SH-SY5Y (cell line): ENCODE measurements around the gene RNU7-1.

Source experiments
- GATA2 ChIP-seq: IDR thresholded peaks from 2 replicates; pipeline ENCODE4 v1.6.1; 2011; ENCODE audit warnings: mild to moderate bottlenecking, low read depth, low read length
- GATA3 ChIP-seq: IDR thresholded peaks from 2 replicates; pipeline ENCODE4 v1.6.1; 2011; ENCODE audit warnings: low read depth, mild to moderate bottlenecking, low read length, moderate library complexity

The RNU7-1 gene

GRCh38 chr12:6928022-6928702 lies 15.5 kb upstream of the RNU7-1 start:
- TF ChIP-seq GATA2 (no peak), GATA3 (no peak)

DNA sequence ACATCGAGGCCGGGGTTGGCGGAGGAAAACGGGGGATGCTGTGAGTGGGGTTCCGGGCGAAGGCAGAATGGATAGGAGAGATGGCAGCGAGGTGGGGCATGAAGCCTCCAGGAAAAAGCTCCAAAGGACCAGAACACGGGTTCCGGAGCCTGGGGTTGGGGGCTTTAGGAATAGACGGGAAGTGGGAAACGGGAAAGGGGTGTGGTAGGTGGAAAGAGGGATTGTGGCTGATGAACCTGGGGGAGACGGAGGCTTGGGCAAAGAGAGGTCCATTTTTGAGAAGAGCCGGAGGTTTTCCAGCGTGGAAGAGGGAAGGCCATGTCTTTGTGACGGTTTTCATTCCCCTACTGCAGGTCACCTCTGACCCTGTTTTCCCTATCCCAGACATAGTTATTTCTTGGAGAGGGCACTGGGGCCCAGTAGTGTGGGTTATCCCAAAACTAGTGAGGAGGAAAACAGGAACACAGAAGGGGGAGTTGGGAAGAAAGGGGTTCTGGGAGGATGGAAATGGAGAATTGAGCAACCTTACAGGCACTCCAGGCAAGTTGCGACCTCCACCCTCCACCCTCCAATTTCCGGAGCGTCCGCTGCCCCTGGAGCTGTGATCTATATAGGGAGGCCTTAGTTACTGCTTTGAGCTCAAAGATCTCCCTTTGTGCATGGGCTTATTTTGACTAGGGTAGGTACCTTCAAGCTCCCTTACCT lies 14.8 kb upstream of the RNU7-1 start:
- no peak for TF ChIP-seq GATA3
- no peak for TF ChIP-seq GATA2

DNA sequence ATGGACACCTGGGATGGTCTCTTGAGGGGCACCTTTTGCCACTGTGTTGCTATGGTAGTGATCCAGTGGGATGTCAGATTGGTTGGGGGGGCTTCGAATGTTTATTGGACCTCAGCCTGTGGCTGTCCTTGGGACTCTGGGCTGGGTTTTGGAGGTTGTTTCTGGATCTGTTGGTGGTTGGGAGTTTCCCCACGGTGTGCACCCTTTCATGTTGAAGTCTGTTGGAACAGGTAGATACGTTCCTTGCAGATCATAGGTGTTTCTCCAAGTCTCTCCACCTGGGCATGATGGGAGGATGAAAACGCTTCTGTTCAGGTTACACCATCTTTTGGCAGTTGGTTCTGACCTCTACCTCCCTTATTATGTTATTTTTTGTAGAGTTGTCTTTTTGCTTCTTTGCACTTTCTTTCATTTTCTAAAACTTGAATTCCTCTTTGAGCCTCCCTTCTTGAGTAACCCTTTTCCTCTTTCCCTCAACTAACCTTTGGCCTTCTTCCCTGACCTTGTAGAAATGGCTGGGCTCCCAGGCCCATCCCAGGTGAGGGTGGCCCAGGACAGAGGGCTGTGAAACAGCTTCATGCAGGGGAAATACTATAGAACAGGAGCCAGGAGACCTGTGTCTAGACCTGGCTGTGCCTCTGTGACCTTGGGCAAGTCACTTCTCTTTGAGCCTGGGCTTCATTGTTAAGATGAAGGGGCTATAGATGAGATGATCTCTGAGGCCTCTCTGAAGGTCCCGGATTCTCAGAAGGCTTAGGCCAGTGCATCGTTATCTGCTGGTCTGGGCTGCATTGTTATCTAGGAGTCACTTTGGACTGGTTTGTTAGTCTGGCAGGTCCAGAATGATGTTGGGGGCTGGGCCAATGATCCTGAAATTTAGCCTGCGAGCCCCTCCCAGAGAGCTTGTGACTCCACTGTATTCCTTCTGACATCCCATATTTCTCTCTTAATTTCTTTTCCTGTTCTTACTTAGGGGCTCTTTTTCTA lies 13.9 kb upstream of the RNU7-1 start:
- no peak for TF ChIP-seq GATA2
- no peak for TF ChIP-seq GATA3

DNA sequence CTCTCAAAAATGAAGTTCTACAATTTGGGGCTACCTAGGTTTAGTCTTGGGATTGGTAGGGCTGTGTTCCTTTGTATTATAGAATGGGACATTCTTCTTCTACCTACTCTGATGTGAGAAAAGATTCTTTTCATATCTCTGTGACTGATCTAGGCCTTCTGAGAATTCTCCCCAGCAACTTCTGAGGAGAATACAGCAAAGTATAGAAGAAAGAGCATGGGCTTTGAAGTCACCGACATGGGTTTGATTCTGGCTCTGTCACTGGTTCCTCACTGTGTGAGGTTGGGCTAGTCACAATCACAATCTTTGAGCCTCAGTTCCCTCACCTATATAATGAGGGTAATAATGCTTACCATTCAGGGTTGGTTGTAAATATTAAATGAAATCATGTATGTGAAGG lies 10.8 kb upstream of the RNU7-1 start:
- no peak for TF ChIP-seq GATA2
- TF ChIP-seq GATA3, result no peak

DNA sequence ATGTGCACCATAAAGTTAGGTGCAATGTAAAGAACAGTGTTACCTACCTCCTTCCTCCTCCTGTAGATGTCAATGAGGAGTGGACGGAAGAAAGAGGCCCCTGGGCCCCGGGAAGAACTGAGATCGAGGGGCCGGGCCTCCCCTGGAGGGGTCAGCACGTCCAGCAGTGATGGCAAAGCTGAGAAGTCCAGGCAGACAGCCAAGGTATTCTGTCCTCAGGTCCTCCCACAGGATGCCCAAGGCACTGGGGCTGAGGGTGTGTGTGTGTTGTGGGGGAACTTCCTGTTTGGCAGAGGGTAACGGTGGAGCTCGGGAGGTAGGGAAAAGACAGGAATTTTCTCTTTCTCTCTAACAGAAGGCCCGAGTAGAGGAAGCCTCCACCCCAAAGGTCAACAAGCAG lies 9.5 kb upstream of the RNU7-1 start:
- TF ChIP-seq GATA2 (no peak), GATA3 (no peak)

DNA sequence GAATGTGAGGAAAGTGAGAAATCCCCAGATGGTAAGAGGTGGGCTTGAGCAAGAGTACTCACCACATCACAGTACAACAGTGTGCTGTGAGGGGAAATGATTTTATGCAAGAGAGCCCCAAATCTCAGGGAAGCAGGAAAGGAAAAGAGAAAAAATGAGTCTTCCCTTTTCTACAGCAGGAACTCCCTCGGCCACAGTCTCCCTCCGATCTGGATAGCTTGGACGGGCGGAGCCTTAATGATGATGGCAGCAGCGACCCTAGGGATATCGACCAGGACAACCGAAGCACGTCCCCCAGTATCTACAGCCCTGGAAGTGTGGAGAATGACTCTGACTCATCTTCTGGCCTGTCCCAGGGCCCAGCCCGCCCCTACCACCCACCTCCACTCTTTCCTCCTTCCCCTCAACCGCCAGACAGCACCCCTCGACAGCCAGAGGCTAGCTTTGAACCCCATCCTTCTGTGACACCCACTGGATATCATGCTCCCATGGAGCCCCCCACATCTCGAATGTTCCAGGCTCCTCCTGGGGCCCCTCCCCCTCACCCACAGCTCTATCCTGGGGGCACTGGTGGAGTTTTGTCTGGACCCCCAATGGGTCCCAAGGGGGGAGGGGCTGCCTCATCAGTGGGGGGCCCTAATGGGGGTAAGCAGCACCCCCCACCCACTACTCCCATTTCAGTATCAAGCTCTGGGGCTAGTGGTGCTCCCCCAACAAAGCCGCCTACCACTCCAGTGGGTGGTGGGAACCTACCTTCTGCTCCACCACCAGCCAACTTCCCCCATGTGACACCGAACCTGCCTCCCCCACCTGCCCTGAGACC lies 8.0 kb upstream of the RNU7-1 start:
- TF ChIP-seq GATA3, result no peak
- no peak for TF ChIP-seq GATA2

- TF ChIP-seq GATA3, result no peak
- no peak for TF ChIP-seq GATA2
Measured at GRCh38 chr12:6936194-6936635, 7.4 kb upstream of the RNU7-1 start.

GRCh38 chr12:6936636-6937480 lies 6.8 kb upstream of the RNU7-1 start:
- TF ChIP-seq GATA2, result no peak
- TF ChIP-seq GATA3, result no peak

GRCh38 chr12:6937481-6938352 lies 5.9 kb upstream of the RNU7-1 start:
- no peak for TF ChIP-seq GATA2
- TF ChIP-seq GATA3, result no peak

DNA sequence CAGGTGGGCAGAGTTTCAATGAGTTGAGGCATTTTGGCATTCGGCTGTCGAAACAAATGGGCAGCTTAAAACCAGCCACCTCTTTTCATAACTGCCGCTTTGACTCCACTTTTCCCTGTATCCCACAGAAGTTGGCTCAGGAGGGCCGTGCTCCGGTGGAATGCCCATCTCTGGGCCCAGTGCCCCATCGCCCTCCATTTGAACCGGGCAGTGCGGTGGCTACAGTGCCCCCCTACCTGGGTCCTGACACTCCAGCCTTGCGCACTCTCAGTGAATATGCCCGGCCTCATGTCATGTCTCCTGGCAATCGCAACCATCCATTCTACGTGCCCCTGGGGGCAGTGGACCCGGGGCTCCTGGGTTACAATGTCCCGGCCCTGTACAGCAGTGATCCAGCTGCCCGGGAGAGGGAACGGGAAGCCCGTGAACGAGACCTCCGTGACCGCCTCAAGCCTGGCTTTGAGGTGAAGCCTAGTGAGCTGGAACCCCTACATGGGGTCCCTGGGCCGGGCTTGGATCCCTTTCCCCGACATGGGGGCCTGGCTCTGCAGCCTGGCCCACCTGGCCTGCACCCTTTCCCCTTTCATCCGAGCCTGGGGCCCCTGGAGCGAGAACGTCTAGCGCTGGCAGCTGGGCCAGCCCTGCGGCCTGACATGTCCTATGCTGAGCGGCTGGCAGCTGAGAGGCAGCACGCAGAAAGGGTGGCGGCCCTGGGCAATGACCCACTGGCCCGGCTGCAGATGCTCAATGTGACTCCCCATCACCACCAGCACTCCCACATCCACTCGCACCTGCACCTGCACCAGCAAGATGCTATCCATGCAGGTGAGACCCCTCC lies 5.0 kb upstream of the RNU7-1 start:
- TF ChIP-seq GATA2, result no peak
- no peak for TF ChIP-seq GATA3

- TF ChIP-seq GATA2 (no peak), GATA3 (no peak)
Measured at GRCh38 chr12:6939191-6939540, 4.5 kb upstream of the RNU7-1 start.

DNA sequence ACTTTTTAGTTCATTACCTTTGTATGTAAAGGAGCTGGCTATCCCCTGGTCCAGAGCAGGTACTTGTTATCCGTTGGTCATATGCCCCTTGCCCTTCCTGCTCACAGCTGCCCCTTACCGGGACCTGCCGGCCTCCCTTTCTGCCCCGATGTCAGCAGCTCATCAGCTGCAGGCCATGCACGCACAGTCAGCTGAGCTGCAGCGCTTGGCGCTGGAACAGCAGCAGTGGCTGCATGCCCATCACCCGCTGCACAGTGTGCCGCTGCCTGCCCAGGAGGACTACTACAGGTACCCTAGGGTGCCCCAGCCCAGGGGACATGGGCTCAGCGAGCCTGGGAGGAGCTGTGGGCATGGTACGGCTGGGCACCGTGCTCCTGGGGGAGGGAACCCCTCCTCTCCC lies 2.3 kb upstream of the RNU7-1 start:
- TF ChIP-seq GATA2 (no peak), GATA3 (no peak)
